Endothelial cell of umbilical vein (primary cell): ENCODE data around the gene SS18L1. TPM values are rescaled to one million over a fixed set of nuclear protein-coding genes. Genes with fewer than 3 reads are reported as not detected.

Experiments used
- BruUV-seq: library from RNA; stranded (reverse); fragments of 400-500 nt; replicated peaks from 2 replicates; lab custom pipeline; 2021; lab: Mats Ljungman, UMichigan
- CTCF ChIA-PET: fragments of 300-600, 350-600 bp; sonication (Branson Sonifier 250); formaldehyde crosslinking; loops from one replicate; lab custom pipeline; 2021; ENCODE audit warnings: antibody characterized with exemption, inconsistent platforms; lab: Charles Lee
- POLR2A ChIA-PET: fragments of 300-600, 350-600 bp; sonication (Branson Sonifier 250); formaldehyde crosslinking; loops from one replicate; lab custom pipeline; 2021; ENCODE audit warnings: antibody characterized with exemption, inconsistent platforms; lab: Charles Lee
- DNase-seq: peaks from one replicate; pipeline ENCODE4 v3.0.0-alpha.2; 2011; ENCODE audit warnings: low read depth, low spot score
- FAIRE-seq: peaks from 2 replicates; lab custom pipeline; 2011; peaks lifted over from hg19 to GRCh38; lab: Jason Lieb, UNC
- H2AFZ ChIP-seq: 2 replicates; pipeline ENCODE4 v1.6.0; 2012; ENCODE audit warnings: low read depth, low read length, control low read depth, inconsistent platforms
- H3K27ac ChIP-seq: 2 replicates; pipeline ENCODE4 v1.5.1; 2011; ENCODE audit warnings: low read depth, mild to moderate bottlenecking, control low read depth, low read length, moderate library complexity; ENCODE audit not compliant: insufficient read depth
- H3K27me3 ChIP-seq, 2 experiments: 2 replicates each; pipeline versions ENCODE4 v1.6.0 to v1.6.1; 2011; ENCODE audit warnings: low read length in 2 of 2, mixed read lengths in 1 of 2; ENCODE audit not compliant: control insufficient read depth in 2 of 2, insufficient read depth in 2 of 2
- H3K36me3 ChIP-seq, 2 experiments: 2 replicates in 1 of 2; 3 replicates in 1 of 2; pipeline ENCODE4 v1.5.1; 2011; ENCODE audit warnings: low read length in 2 of 2, mild to moderate bottlenecking in 1 of 2, moderate library complexity in 1 of 2; ENCODE audit not compliant: control insufficient read depth in 2 of 2, insufficient read depth in 2 of 2; ENCODE audit errors: extremely low read depth in 1 of 2
- H3K4me1 ChIP-seq: 3 replicates; pipeline ENCODE4 v1.5.1; 2011; ENCODE audit warnings: mild to moderate bottlenecking, low read length; ENCODE audit not compliant: control insufficient read depth, insufficient read depth; ENCODE audit errors: extremely low read depth
- H3K4me2 ChIP-seq: 2 replicates; pipeline ENCODE4 v1.6.1; 2011; ENCODE audit warnings: low read length, control low read depth, mixed read lengths; ENCODE audit not compliant: insufficient read depth
- H3K4me3 ChIP-seq, 3 experiments: fragments of 200-600 bp in 1 of 3; sonication (generic), shearing (Covaris generic) in 1 of 3; replicated peaks in 1 of 3; 2 replicates each; pipeline ENCODE4 v1.5.1; 2011 to 2016; ENCODE audit warnings: control low read depth in 3 of 3, low read length in 3 of 3, mild to moderate bottlenecking in 2 of 3, inconsistent platforms in 1 of 3, low read depth in 1 of 3, moderate library complexity in 1 of 3; ENCODE audit not compliant: insufficient read depth in 1 of 3
- H3K79me2 ChIP-seq: 2 replicates; pipeline ENCODE4 v1.6.0; 2012; ENCODE audit warnings: low read length, inconsistent platforms; ENCODE audit not compliant: control insufficient read depth, insufficient read depth
- H3K9ac ChIP-seq: replicated peaks from 2 replicates; pipeline ENCODE3; 2011; ENCODE audit warnings: low read length, control low read depth; ENCODE audit not compliant: insufficient read depth; ENCODE audit errors: extremely low read depth
- H3K9me1 ChIP-seq: replicated peaks from 3 replicates; pipeline ENCODE4 v1.6.0; 2011; ENCODE audit warnings: mild to moderate bottlenecking, low read length; ENCODE audit not compliant: control insufficient read depth, insufficient read depth; ENCODE audit errors: extremely low read depth
- H3K9me3 ChIP-seq: replicated peaks from 2 replicates; pipeline ENCODE4 v1.5.1; 2012; ENCODE audit warnings: low read length, inconsistent platforms; ENCODE audit not compliant: control insufficient read depth, insufficient read depth
- H4K20me1 ChIP-seq: replicated peaks from 2 replicates; pipeline ENCODE3; 2011; ENCODE audit warnings: mild to moderate bottlenecking, low read length; ENCODE audit not compliant: control insufficient read depth, insufficient read depth; ENCODE audit errors: extremely low read depth
- EZH2 ChIP-seq: IDR thresholded peaks from 2 replicates; pipeline ENCODE4 v1.6.1; 2012; ENCODE audit warnings: borderline replicate concordance, low read depth, mild to moderate bottlenecking, moderate library complexity, low read length, inconsistent platforms; ENCODE audit not compliant: severe bottlenecking
- FOS ChIP-seq: IDR thresholded peaks from 2 replicates; pipeline ENCODE4 v1.6.1; 2011; ENCODE audit warnings: mild to moderate bottlenecking, low read length, moderate library complexity, borderline replicate concordance; ENCODE audit not compliant: insufficient read depth
- GATA2 ChIP-seq: IDR thresholded peaks from 2 replicates; pipeline ENCODE4 v1.7.0; 2011; ENCODE audit warnings: low read depth, mild to moderate bottlenecking, moderate library complexity, mixed read lengths, low read length; ENCODE audit not compliant: insufficient read length, insufficient read depth
- JUN ChIP-seq: IDR thresholded peaks from 2 replicates; pipeline ENCODE4 v1.6.1; 2011; ENCODE audit warnings: borderline replicate concordance, low read depth; ENCODE audit not compliant: insufficient read length, insufficient read depth
- MYC ChIP-seq: IDR thresholded peaks from one replicate; pipeline ENCODE4 v1.6.1; 2011; ENCODE audit warnings: mild to moderate bottlenecking, low read depth, low read length
- POLR2A ChIP-seq: IDR thresholded peaks from 2 replicates; pipeline ENCODE4 v1.6.1; 2012; ENCODE audit warnings: low read depth, mild to moderate bottlenecking, control low read depth, low read length
- POLR2AphosphoS5 ChIP-seq: IDR thresholded peaks from 2 replicates; pipeline ENCODE4 v1.6.1; 2012; ENCODE audit warnings: low read depth, mild to moderate bottlenecking, control low read depth, low read length, moderate library complexity; ENCODE audit not compliant: insufficient read depth
- dilution Hi-C: fragments of 300-500 bp; cut with MboI; formaldehyde crosslinking; loops from one replicate; pipeline ENCODE4 v1.15.0; 2019; ENCODE audit warnings: low sequenced_read_pairs; ENCODE audit not compliant: extremely low pct_ligation_motif_present
- intact Hi-C: fragments of 100-400 bp; cut with micrococcal nuclease; formaldehyde crosslinking; loops from one replicate; pipeline ENCODE4 v1.10.0; 2022
- polyA plus RNA-seq, 4 experiments: library from polyadenylated mRNA; depleted of rRNA in 3 of 4; stranded (reverse) in 3 of 4; unstranded in 1 of 4; fragments of >200 nt; gene quantifications; 2 replicates each; pipeline versions ENCODE4 v1.2.1 to v1.2.3, GENCODE V29; 2011 to 2012; ENCODE audit warnings: missing spikeins in 1 of 4
- total RNA-seq: library from RNA; stranded (reverse); gene quantifications from 2 replicates; pipeline ENCODE4 v1.2.3, GENCODE V29; 2021
- TF ChIP-seq, protein P1 (sequence below): IDR thresholded peaks from 2 replicates; pipeline ENCODE4 v1.6.1; 2011; ENCODE audit not compliant: insufficient read depth, insufficient read length
- TF ChIP-seq, protein P2 (sequence below), 2 donors: IDR thresholded peaks; 1 replicate in 1 of 2; 2 replicates in 1 of 2; pipeline ENCODE4 v1.5.1; 2011; ENCODE audit warnings: low read length in 2 of 2, mild to moderate bottlenecking in 2 of 2, moderate library complexity in 2 of 2, control low read depth in 1 of 2, inconsistent platforms in 1 of 2, low read depth in 1 of 2; ENCODE audit not compliant: insufficient read depth in 1 of 2; ENCODE audit errors: extremely low read depth in 1 of 2

Gene SS18L1
- total and polyA plus RNA-seq, 2 donors (not counting 3 experiments of a cell fraction or from before 2014, with no cell fraction given): 15.4 to 21.7 TPM

DNA sequence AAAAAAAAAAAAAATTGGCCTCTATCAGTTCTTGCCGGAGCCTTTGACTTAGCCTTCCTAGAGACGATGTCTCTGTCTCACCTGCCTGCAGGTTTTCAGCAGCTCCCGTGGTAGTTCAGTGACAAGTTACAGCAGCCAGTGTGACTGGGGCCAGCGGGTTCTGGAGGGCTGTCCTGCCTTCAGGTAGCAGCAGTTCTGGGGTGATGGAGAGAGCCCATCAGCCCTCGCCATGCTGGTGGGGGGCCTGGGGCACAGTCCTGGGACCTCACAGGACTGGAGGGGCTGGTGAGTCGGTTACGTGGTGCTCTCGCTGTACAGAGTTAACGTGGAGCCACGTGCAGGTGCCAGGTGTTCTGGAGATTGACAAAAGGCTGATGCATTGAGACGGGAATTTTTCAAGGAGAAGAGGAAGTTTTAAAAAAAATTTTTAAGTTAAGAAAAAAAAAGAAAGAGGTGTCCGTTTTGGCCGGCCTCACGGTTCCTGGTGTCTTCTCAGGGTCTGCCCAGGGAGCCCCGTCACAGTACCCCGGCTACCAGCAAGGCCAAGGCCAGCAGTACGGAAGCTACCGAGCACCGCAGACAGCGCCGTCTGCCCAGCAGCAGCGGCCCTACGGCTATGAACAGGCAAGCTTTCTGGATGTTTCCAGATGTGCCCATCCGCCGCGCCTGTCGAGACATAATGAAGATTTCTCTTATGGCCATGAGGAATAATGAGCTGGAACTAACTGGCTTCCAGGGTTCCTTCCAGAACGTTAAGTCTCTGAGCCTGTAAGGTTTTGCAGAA is 30.6 kb downstream of the SS18L1 start:
- Histone ChIP-seq H3K9me1 (no peaks in the 10 kb centered on the region), H4K20me1 (no peaks in the 10 kb centered on the region), H3K27me3 (no peaks in the 10 kb centered on the region), H3K36me3 (peaks cover 2 to 17% of the 10 kb centered on the region in 2 experiments), H3K9ac (no peak overlapping the region), H3K4me1 (no peaks in the 10 kb centered on the region), H3K4me3 (no peak overlapping the region), H2AFZ (no peak overlapping the region), H3K9me3 (no peaks in the 10 kb centered on the region), H3K79me2 (no peaks in the 10 kb centered on the region), H3K4me2 (no peak overlapping the region), H3K27ac (no peak overlapping the region)
- intact Hi-C loops: no loop called here
- FAIRE-seq: no peak
- BruUV-seq: no TSS peak
- TF ChIP-seq, protein P1, sequence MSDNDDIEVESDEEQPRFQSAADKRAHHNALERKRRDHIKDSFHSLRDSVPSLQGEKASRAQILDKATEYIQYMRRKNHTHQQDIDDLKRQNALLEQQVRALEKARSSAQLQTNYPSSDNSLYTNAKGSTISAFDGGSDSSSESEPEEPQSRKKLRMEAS: no peak
- TF ChIP-seq EZH2: no peak
- no peak for TF ChIP-seq POLR2A
- TF ChIP-seq GATA2: no peak
- TF ChIP-seq JUN: no peak
- TF ChIP-seq, protein P2, sequence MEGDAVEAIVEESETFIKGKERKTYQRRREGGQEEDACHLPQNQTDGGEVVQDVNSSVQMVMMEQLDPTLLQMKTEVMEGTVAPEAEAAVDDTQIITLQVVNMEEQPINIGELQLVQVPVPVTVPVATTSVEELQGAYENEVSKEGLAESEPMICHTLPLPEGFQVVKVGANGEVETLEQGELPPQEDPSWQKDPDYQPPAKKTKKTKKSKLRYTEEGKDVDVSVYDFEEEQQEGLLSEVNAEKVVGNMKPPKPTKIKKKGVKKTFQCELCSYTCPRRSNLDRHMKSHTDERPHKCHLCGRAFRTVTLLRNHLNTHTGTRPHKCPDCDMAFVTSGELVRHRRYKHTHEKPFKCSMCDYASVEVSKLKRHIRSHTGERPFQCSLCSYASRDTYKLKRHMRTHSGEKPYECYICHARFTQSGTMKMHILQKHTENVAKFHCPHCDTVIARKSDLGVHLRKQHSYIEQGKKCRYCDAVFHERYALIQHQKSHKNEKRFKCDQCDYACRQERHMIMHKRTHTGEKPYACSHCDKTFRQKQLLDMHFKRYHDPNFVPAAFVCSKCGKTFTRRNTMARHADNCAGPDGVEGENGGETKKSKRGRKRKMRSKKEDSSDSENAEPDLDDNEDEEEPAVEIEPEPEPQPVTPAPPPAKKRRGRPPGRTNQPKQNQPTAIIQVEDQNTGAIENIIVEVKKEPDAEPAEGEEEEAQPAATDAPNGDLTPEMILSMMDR (IDR thresholded peaks at IDR 0.05; ENCODE audit: extremely low read depth in 1 of 2, insufficient read depth in 1 of 2, low read depth in 1 of 2, low read length in 2 of 2): no peak
- TF ChIP-seq FOS: no peak
- TF ChIP-seq MYC: no peak
- TF ChIP-seq POLR2AphosphoS5: no peak
- ChIA-PET POLR2A (no interaction called here), CTCF (no interaction called here)
- dilution Hi-C loops: no loop called here
- no peak for DNase-seq
